HG03103 (cell line): Measurements from ENCODE around the gene PRPF6.
"Not testable (repeated sequence)": the region's sequence is repeated elsewhere in the genome, so short reads cannot be mapped to it uniquely, and the experiment has no call there.

Source experiments
- ATAC-seq: cut with Tn5 transposase; IDR thresholded peaks from one replicate; pipeline ENCODE4 v1.9.1; 2021; ENCODE audit warnings: low read depth; ENCODE audit not compliant: unreplicated experiment

PRPF6 gene

DNA sequence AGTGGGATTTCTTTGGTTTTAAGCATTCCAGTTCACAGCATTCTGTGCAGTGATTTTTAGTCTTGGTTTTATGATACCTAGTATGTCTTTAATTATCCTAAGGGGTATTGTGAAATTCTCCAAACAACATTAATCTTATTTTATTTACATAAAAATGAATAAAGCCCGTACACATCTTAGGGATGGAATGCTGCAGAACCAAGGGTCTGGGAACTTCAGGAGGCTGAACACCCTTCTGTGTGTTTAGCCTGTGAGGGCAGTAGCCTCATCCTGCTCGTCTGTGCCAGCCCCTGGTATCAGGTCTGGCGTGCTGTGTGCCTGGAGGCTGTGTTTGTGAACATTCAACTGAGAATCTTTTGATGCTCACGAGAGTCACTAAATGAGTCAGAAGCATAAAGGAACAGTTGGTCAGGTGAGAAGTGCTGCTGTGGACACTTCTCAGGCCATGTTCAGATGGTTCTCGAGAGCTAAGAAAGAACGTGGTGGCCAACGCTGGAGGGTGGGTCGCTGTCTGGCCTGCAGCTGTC is 29.8 kb downstream of the PRPF6 start:
- ATAC-seq, result no peak

DNA sequence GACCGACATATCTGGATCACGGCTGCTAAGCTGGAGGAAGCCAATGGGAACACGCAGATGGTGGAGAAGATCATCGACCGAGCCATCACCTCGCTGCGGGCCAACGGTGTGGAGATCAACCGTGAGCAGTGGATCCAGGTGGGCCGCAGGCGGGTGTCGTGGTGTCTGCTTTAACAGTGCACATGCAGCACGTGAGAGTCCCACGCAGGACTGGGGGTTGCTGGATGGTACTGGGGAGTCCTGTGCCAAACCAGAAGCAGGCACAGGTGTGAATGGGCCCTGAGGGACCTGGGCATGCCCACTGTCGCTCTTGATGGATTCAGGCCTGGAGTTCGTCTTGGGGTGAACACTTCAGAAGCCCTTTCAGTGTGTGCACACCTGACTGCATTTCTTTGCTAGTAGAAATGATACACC is 30.4 kb downstream of the PRPF6 start:
- ATAC-seq, result no peak

DNA sequence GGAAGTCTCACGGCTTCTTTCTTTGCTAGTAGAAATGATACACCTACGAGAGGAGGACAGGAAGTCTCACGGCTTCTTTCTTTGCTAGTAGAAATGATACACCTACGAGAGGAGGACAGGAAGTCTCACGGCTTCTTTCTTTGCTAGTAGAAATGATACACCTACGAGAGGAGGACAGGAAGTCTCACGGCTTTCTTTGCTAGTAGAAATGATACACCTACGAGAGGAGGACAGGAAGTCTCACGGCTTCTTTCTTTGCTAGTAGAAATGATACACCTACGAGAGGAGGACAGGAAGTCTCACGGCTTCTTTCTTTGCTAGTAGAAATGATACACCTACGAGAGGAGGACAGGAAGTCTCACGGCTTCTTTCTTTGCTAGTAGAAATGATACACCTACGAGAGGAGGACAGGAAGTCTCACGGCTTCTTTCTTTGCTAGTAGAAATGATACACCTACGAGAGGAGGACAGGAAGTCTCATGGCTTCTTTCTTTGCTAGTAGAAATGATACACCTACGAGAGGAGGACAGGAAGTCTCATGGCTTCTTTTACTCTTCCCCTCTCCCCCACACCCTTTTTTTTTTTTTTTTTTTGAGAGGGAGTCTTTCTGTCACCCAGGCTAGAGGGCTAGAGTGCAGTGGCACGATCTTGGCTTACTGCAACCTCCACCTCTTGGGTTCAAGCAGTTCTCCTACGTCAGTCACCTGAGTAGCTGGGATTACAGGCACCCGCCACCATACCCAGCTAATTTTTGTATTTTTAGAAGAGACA is 31.6 kb downstream of the PRPF6 start:
- not testable (repeated sequence) for ATAC-seq

DNA sequence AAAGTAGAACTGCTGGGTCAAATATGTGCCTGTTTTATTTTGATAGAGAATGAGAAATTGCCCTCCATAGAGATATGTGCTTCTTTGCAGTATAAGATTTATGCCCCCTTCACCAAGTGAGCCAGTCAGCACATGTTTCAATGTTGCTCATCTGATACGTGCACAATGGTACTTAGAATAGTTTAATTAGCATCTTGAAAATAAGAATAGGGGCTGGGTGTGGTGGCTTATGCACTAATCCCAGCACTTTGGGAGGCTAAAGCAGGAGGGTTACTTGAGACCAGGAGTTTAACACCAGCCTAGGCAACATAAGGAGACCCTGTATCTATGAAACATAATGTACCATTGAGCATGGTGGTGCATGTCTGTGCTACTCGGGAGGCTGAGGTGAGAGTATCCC is 34.7 kb downstream of the PRPF6 start:
- ATAC-seq, result no peak

DNA sequence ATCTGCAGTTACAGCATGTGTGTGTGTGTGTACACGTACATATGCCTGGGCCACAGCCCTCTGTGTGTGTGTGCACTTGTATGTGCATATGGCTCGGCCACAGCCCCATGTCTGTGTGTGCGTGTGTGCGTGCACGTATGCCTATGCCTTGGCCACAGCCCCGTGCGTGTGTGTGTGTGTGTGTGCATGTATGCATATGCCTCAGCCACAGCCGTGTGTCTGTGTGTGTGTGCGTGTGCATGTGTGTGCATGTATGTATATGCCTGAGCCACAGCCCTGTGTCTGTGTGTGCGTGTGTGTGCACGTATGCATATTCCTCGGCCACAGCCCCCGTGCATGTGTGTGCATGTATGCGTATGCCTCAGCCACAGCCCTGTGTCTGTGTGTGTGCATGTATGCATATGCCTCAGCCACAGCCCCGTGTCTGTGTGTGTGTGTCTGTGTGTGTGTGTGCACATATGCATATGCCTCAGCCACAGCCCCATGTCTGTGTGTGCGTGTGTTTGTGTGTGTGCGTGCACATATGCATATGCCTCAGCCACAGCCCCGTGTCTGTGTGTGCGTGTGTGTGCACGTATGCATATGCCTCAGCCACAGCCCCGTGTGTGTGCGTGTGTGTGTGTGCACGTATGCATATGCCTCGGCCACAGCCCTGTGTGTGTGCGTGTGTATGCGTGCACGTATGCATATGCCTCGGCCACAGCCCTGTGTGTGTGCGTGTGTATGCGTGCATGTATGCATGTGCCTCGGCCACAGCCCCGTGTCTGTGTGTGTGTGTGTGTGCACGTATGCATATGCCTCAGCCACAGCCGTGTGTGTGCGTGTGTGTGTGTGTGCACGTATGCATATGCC is 40.4 kb downstream of the PRPF6 start:
- no peak for ATAC-seq

DNA sequence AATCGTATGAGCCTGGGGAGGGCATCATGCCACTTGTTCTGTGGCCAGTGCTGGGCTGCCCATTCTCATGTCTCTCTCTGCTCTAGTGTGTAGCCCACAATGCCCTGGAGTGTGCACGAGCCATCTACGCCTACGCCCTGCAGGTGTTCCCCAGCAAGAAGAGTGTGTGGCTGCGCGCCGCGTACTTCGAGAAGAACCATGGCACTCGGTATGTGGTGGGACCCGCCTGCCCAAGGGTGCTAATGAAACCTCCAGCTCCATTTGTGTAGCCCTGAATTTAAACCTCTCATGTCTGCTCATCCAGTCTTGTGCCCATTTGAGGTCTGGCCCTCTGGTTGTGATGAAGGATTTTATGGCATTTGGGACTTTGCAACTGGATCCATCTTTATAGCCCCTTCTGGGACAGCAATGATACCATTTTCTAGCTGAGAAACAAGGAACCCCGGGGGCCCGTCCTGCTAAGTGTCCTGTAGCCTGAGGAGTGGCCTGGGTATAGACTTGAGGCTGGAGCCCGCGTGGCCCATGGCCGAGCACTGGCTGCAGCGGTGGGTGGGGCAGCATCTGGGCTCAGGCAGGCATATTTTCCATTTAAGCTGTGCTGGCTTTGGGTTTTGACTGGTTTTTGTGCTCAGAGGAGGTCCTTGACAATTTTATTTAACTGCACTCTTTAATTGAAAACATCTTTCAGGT is 41.9 kb downstream of the PRPF6 start:
- no peak for ATAC-seq

DNA sequence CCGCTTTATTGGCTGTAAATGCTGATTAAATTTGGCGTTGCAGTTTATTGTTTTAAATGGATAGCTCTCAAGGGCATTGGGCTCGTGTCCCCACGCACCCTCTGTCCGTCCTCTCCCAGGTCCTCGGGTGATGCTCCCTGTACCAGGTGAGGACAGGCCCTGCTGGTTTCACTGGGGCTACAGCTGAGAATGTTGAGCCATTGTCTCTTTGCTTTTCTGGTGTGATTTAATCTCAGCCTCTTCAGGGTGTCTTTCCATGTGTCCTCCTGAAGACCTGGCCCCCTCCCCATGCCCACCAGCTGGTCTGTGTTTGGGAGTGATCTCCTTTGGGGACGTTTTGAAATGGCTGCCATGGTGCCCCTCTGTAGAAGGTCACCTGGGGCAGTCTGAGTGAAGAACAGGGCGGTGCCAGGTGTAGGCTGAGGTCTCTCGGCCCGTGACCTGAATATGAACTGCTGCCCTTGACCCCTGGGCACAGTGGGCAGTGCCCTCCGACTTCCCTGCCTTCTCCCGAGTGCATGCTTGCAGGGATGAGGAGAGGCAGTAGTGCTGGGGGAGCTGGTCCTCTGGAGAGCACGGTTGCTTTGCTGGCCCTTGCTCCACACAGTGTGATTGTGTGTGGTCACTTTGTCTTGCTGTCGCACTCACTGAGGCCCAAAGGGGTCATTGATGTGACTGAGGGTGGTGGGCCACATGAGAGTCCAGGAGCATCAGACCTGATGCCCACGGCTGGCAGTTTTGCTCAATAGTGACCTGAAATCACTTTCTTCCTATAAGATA is 42.6 kb downstream of the PRPF6 start:
- no peak for ATAC-seq

DNA sequence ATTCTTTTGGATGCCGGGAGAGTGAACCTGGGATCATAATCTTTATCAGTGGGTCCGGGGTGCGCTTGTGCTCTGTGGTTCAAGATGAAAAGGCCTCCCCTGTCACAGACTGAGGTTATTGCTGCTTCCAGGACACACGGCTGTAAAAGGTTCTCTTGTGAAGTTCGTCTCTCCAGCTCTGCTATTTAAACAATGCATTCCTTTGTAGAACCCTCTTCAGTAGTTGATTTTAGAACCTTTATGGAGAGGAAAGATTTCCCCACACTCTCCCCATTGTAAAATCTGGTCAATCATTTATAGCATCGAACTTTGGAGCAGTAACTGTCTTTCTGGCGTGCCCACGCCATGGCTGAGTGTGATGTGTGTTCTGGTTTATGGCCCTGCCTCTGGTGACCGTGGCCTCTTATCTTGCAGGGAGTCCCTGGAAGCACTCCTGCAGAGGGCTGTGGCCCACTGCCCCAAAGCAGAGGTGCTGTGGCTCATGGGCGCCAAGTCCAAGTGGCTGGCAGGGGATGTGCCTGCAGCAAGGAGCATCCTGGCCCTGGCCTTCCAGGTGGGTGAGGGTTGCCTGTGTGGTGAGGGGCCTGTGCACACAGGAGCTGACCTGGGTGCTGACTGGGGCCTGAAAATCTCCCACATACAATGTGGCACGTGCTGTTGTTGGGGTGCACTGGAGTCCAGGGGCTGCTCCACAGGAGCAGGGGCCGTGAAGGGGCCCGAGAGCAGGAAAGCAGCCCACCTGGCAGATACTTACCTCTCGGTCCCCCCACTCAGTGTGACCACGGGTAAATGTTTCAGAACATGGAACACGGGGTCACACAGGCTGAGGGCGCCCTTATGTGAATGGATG is 43.4 kb downstream of the PRPF6 start:
- ATAC-seq, result no peak

DNA sequence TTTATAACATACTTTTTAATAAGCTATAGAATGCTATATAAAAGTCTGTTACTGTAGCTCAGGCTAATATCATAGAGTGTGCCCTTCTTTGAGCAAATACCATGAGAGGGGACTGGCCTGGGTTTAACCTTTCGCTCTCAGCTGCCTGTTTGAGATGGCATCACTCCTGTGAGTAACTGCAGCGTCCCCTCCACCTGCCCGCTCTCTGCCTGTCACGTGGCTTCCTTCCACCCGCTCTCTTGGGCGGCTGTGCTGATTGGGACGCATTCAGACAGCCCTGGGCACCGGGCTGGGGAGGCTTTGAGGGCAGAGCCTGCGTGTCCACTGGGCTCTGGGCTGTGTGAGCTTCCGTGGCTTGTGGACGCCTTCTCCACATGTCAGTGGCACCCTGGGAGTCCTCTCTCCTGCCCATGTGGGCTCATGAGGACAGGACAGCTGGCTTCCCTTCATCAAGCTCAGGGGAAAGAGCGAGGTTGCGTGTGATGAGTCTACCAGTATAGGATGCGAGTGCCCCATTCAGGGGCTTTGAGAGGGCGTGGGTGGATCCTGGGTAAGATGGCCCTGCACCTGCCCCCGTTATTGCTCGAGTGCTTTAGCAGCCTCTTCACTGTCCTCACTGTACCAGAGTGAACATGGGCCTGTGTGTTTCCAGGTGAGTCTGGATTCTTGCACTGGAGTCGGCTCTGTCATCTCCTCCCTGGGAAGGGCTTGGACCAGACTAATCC is 44.3 kb downstream of the PRPF6 start:
- ATAC-seq, result no peak

DNA sequence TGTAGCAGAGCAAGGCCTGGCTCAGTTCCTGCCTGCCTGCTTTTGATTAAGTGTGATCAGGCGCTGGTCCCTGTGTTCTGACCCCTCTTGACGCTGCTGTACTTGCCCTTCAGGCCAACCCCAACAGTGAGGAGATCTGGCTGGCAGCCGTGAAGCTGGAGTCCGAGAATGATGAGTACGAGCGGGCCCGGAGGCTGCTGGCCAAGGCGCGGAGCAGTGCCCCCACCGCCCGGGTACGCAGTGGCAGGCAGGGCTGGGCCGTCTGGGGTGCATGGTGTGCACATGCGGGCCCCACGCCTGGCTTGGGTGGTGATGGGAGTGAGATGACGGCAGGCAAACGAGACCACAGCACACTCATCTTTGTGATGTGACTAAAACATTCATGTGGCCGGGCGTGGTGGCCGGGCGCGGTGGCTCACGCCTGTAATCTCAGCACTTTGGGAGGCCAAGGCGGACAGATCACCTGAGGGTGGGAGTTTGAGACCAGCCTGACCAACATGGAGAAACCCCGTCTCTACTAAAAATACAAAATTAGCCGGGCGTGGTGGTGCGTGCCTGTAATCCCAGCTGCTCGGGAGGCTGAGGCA is 45.0 kb downstream of the PRPF6 start:
- ATAC-seq, result no peak

DNA sequence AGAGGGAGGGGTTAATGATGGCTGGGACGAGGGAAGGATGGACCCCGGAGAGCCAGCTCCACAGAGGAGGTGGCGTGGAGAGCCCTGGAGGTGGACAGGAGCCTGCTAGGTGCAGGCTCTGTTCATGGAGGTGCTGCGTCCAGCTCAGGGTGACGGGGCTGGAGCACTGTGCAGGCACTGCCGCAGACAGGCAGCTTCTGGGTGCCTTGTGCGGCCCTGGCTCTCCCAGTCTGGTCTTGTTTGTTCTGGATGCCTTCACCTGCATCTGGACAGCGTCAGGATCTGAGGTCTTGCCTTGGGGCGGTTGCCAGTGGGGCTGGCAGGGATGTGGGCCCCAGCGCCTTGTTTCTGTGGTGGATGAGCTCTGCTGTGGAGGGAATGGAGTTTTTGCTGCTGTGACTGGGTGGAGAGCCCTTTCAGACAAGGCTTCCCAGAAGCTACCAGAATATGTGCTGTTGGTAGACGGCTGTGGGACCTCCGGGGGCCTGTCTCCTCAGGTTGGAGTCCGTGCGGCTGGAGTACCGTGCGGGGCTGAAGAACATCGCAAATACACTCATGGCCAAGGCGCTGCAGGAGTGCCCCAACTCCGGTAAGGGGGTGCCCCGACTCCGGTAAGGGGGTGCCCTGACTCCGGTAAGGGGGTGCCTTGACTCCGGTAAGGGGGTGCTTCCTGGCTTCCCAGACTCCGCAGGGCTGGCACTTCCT is 47.2 kb downstream of the PRPF6 start:
- no peak for ATAC-seq

DNA sequence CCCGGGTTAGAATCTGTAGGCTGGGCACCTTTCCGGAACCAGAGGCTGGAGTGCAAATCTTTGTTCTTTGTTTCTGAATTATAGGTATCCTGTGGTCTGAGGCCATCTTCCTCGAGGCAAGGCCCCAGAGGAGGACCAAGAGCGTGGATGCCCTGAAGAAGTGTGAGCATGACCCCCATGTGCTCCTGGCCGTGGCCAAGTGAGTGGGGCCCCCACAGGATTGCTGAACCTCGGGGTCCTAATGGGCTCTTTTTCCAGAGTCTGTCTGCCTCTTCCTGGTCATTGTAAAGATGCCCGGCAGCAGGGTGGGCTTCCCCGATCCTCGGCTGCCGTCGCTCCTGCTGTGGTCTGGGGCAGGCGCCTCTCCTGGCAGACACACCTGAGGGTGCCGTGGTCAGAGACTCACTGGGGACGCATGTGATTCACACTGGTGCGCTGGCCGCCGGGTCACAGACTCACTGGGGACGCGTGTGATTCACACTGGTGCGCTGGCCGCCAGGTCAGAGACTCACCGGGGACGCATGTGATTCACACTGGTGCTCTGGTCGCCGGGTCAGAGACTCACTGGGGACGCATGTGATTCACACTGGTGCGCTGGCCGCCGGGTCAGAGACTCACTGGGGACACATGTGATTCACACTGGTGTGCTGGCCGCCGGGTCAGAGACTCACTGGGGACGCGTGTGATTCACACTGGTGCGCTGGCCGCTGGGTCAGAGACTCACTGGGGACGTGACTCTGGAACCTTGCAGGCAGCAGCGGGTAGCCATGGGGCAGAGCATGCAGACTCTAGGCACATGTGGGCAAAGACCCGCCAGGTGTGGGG is 48.6 kb downstream of the PRPF6 start:
- ATAC-seq, result no peak

DNA sequence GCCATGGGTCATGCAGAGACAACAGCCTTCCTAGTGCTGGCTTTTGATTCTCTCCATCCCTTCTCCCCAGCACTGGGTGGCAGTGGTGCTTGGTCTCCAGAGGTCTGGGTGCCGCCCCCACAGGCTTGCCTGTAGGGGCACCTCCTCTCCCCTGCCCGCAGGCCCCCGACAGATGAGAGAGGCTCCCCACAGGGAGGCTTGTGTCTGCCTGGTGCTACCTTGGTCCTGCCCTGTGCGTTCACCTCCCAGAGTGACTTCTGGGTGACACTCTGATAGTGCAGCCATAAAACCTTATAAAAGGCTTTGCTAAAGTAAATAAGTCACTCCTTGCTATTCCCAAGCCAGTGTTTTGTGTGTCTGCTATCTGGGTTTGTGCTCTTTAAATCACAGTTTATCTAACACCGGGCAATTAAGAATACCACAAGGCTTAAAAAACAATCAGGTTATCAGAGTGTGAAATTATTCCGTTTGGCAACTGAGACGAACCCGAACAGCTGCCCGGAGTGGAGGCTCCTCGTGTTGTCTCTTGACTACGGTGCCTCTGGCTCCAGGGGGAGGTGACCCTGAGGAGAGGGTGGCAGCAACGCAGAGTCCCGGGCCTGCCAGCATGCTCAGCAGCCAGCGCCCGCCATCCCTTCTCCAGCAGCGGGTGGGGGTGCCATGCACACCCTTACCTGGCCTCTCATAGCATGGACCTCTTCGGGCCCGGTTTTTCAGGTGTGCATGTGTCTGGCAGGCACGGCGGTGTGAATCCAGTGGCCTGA is 49.6 kb downstream of the PRPF6 start:
- no peak for ATAC-seq

DNA sequence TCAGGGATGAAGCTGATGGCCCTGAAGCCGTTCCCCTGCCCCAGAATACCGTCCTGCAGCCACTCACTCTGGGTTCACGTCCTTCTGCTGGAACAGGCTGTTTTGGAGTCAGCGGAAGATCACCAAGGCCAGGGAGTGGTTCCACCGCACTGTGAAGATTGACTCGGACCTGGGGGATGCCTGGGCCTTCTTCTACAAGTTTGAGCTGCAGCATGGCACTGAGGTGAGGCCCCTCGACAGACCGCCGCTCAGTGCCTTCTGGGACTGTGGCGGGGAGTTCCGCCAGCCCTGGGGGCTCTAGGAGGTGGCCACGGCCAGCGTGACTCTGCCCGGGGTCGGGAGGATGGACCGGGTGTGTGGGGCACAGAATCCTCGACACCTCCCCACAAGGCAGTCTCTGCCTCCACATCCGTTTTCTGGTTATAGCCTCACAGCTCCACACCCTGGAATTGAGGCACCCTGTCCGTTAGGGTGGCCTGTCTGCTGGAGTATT is 50.9 kb downstream of the PRPF6 start:
- ATAC-seq, result no peak

DNA sequence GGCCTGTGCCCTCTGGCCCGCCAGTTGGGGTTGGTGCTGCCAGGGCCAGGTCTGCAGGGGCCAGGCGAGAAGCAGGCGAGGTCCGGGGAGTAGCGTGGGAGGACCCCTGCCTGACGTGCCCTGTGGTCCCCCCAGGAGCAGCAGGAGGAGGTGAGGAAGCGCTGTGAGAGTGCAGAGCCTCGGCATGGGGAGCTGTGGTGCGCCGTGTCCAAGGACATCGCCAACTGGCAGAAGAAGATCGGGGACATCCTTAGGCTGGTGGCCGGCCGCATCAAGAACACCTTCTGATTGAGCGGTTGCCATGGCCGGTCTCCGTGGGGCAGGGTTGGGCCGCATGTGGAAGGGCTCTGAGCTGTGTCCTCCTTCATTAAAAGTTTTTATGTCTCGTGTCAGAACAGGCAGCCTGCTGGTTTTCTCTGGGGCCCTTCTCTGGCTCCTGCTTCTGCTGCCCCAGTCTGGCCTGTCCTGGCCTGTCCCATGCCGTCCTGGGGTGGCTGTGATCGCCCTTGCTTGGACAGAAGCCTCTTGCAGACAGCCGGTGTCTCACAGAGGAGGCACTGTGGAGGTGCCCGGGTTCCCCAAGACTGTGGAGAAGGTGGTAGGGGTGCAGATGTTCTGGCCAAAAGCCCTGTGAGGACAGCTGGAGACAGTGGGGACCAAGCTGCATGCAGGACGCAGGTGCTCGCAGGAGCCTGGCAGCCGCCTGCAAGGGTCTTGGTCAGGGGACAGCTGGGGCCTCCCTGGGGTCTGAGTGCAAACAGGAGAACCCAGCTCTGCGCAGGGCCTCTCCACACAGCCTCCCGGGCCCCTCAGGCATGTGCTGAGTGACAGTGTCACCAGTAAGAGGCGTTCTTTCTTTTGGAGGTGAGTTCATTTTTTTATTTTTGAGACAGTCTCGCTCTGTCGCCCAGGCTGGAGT is 52.0 kb downstream of the PRPF6 start:
- no peak for ATAC-seq
